HG03432 (cell line): Measurements from ENCODE around the gene KCNMB3.
"Not testable (repeated sequence)": the region's sequence is repeated elsewhere in the genome, so short reads cannot be mapped to it uniquely, and the experiment has no call there.

Experiments used
- ATAC-seq: cut with Tn5 transposase; IDR thresholded peaks from one replicate; pipeline ENCODE4 v1.9.1; 2021; ENCODE audit warnings: mild to moderate bottlenecking, moderate library complexity; ENCODE audit not compliant: unreplicated experiment

The KCNMB3 gene

DNA sequence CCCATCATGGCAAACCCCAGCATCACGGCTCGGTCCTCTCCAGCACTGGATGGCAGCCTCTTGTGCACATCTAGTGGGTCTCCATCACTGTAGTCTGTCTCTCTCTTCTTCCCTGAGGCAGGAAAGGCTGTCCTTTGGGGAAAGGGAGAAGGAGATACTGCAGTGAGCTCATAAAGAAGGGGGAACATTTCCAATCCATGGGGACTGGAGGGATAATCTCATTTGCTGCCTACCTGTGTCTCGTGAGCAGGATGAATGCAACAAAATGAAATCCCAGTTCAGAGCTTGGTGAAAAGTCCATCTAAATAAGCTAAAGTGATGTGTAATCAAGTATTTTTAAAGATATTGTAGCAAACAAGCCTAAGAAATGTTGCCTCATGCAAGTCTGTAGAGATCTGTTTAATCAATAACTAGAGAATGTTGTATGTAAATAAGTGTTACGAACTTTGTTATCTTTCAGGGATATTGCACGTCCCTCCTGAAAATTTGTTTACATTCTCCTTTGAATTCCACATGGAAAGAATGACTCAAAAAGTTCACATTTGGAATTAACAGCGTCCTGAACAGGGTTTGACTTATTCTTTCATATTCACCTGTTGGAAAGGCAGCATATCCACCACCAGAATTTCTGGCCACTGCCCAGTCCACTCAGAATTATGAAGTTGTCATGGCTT, at the start of gene KCNMB3:
Gene KCNMB3, minus strand, starts transcription at position 312 of the 674 bp plus-strand sequence. Its CDS starts 124 bp downstream, at position 188.
- ATAC-seq = no peak

DNA sequence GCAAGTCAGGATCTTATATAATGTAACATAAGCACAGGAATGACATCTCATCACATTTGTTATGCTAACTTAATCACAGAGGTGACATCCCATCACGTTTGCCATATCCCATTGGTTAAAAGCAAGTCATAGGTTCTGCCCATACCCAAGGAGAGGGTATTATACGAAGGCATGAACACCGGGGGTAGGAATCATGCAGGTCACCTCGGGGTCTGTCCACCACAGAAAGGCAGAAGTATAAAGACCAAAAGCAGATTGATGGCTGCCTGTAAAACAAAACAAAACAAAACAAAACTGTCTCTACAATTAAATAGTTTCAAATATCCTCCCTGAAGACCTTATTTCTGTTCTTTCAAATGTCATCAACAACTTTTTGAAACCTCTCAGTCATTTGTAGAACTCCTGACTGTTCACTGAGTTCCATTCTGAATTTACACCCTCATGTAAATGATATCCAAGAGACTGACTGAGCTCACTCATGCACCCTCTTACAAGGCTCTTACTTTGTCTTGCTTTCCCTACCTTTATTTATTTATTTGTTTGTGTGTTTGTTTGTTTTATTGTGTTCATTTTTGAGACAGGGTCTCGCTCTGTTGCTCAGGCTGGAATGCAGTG, 49.2 kb upstream of the KCNMB3 start:
- ATAC-seq = peak; percentile 70

DNA sequence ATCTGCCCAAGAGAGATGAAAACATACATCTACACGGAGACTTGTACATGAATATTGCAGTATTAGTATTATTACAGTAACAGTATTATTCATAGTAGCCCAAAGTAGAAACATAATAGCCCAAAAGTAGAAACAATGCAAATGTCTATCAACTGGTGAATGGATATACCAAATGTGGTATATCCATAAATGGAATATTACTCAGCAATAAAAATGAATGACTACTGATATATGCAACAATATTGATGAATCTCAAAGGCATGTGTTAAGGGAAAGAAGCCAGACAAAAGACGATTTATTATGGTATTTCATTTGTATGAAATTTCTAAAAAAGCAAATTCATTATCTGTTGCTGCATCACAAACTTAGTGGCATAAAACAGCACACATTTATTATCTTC, 48.4 kb upstream of the KCNMB3 start:
- ATAC-seq = no peak

GRCh38 chr3:179297971-179298725, 47.2 kb upstream of the KCNMB3 start:
- no peak for ATAC-seq

- ATAC-seq = no peak
Observed at GRCh38 chr3:179292450-179292849, 41.5 kb upstream of the KCNMB3 start.

GRCh38 chr3:179289295-179289694, 38.4 kb upstream of the KCNMB3 start:
- ATAC-seq = no peak

DNA sequence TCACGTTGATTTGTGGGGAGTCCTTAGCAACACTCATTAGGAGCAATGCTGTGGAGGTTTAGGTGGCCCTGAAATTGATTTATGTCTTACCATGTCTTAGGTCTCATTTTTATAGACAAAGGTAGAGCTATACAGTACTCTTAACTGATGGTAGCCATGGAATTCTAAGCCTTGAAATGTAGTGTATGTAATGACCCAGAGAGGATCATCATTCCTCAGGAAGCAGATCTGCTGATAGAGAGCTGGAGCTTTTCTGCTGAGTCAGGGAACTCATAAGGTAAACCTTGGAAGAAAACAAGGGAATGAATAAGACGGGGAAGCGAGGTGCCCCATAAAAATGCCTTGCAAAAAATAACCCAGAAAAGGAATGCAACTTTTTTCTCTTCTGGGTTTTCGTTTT, 37.9 kb upstream of the KCNMB3 start:
- no peak for ATAC-seq

- ATAC-seq = no peak
Observed at GRCh38 chr3:179286331-179286730, 35.4 kb upstream of the KCNMB3 start.

- no peak for ATAC-seq
Observed at GRCh38 chr3:179281825-179282224, 30.9 kb upstream of the KCNMB3 start.

GRCh38 chr3:179279837-179280236, 28.9 kb upstream of the KCNMB3 start:
- no peak for ATAC-seq

DNA sequence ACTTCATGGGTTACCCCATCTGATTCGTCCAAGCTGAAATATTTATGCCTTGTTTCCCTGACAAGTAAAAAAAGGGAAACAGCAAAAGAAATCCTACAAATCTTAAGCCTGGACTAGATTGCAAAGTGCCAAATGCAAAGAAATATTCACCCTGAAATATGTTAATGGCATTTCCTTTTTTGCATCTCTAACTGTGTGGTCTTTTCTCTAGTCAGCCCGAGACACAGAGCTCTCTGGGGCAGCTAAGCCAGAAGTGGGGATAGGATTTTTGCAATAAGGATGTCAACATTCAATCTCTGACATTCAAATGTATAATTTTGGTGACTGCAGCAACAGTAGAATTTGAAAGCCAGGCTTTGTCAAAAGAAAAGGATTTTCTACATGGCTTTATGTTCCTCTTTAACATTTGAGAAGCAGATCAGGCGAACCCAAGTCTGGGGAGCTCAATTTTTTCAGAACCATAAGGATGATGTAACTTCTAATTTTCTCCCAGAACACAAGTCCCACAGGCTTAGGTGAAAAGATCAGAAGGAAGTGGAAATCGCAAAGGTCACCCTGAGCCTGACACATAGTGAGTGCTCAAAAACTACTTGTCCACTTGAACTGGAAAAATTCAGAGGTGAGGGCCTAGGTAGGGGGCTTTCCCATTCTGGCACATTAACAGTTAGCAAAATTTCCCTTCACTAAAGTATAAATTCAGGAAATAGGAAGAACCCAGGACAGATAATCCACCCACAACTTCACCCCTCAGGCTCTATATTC, 28.2 kb upstream of the KCNMB3 start:
- ATAC-seq = no peak

DNA sequence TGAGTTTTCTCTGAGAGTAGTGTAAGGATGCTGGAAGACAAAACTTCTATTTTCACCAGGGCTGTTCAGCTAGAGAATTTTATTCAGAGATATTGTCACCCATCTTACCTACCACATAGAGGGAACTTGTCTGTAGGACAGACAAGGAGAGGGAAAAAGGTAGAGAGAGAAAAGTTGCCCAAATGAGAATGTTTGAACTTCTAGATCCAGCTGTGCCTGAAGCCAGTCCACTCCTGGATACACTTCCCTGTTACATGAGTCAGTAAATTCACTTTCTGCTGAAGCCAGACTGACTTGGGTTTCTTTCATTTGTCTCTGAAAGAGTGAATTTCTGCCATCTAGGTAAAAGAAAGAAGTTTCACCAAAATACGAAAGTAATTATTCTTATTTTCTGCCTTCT, 27.2 kb upstream of the KCNMB3 start:
- ATAC-seq = no peak

DNA sequence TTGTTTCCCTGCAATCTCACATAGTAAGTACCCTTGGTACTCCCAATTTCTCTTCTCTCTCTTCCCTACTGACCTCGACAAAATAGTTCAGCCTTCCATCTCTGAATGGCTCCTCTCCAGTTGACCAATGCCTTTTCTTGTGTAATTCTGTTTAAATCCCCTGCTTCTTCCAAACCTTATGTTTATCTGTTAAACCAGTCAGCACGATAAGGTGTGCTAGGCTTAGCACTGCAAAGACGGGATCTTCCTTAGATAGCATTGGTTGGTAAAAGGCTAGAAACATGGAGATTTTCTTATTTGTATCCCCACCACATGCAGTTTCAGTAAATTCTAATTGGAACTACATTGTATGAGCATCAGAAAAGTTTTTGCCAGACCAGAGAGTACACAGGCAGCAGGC, 25.8 kb upstream of the KCNMB3 start:
- no peak for ATAC-seq

GRCh38 chr3:179276001-179276400, 25.1 kb upstream of the KCNMB3 start:
- ATAC-seq = no peak

DNA sequence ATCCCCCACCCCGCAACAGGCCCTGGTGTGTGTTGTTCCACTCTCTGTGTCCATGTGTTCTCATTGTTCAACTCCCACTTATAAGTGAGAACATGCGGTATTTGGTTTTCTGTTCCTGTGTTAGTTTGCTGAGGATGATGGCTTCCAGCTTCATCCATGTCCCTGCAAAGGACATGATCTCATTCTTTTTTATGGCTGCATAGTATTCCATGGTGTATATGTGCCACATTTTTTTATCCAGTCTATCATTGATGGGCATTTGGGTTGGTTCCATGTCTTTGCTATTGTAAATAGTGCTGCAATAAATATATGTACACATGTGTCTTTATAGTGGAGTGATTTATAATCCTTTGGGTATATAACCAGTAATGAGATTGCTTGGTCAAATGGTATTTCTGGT, 23.5 kb upstream of the KCNMB3 start:
- ATAC-seq = not testable (repeated sequence)

- no peak for ATAC-seq
Observed at GRCh38 chr3:179272385-179272784, 21.5 kb upstream of the KCNMB3 start.

GRCh38 chr3:179269152-179269707, 18.3 kb upstream of the KCNMB3 start:
- no peak for ATAC-seq

GRCh38 chr3:179268400-179269051, 17.6 kb upstream of the KCNMB3 start:
- ATAC-seq = no peak

DNA sequence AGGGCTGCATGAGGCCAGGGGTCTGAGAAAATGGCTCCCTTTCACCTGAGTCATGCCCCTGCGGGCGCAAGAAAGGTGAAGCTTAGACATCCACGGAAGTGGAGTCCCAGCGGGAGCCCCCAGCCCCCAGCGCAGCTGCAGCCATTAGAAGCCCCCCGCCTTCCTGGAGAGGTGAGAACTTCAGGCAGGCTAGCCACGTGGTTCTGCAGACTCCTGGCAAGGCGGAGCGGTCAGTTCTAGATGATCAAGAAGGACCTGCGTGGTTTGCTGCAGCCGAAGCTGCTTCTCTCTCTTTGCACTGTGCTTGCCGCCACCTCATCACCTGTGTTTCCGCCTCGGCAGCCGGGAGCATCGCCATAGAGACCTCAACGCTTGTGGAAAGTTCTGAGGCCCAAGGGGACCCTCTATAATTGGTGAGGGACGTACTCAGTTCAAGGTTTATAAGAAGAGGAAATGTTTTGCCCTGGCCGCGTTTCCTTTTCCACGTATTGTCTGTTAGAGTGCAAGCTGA, 15.8 kb upstream of the KCNMB3 start:
- ATAC-seq = no peak

- ATAC-seq = peak; percentile 50
Observed at GRCh38 chr3:179265875-179266274, 15.0 kb upstream of the KCNMB3 start.
